HFFc6 (cell line): ENCODE results near the gene DYNC2I2. TPM values are rescaled to one million over a fixed set of nuclear protein-coding genes. Genes with fewer than 3 reads are reported as not detected.

Experiments used
- DNase-seq: peaks from one replicate; pipeline ENCODE4 v3.0.0-alpha.2; 2018
- H3K27ac Mint-ChIP-seq: 2 replicates; pipeline ENCODE4 v1.8.0; 2020; ENCODE audit warnings: mild to moderate bottlenecking, mixed read lengths
- H3K27me3 Mint-ChIP-seq: 2 replicates; pipeline ENCODE4 v1.8.0; 2021; ENCODE audit warnings: mild to moderate bottlenecking, moderate library complexity, mixed read lengths; ENCODE audit not compliant: insufficient read depth
- H3K36me3 Mint-ChIP-seq: 2 replicates; pipeline ENCODE4 v1.8.0; 2021; ENCODE audit warnings: low read depth, mixed read lengths
- H3K4me1 Mint-ChIP-seq: 2 replicates; pipeline ENCODE4 v1.8.0; 2020; ENCODE audit warnings: low read depth, mixed read lengths
- H3K4me3 Mint-ChIP-seq: 2 replicates; pipeline ENCODE4 v1.8.0; 2020; ENCODE audit warnings: mild to moderate bottlenecking, moderate library complexity, mixed read lengths
- H3K9me3 Mint-ChIP-seq: 2 replicates; pipeline ENCODE4 v1.8.0; 2020; ENCODE audit warnings: mild to moderate bottlenecking, mixed read lengths
- long read RNA-seq: library from polyadenylated mRNA; unstranded; transcript quantifications from one replicate; pipeline ENCODE4 v2.0.0, GENCODE V29; 2019
- total RNA-seq, 6 experiments: library from RNA; stranded (reverse); fragmentation: NEBNext Ultra II Directional; extraction: Animal tissue kit (Norgen Biotek cat#: 25700); gene quantifications; 2 replicates in 1 of 6; 3 replicates in 5 of 6; pipeline ENCODE4 v1.2.3, GENCODE V29; 2021
- TF ChIP-seq, protein P1 (sequence below): fragments of 200-600 bp; sonication (generic); IDR thresholded peaks from 2 replicates; pipeline ENCODE4 v1.5.0; 2021; ENCODE audit warnings: antibody characterized with exemption, mild to moderate bottlenecking

DYNC2I2 gene
- 10 to 100 TPM; 34.5 to 51.7 (median 49.9) TPM for total RNA-seq
- long read RNA-seq, transcript WDR34-201 (9 exons, 1,755 nt): major isoform, 88 of 118 reads
- long read RNA-seq, partial matches to known transcripts: 10 of 118 reads
- long read RNA-seq, other reads (novel, unspliced or antisense): 20 of 118 reads

DNA sequence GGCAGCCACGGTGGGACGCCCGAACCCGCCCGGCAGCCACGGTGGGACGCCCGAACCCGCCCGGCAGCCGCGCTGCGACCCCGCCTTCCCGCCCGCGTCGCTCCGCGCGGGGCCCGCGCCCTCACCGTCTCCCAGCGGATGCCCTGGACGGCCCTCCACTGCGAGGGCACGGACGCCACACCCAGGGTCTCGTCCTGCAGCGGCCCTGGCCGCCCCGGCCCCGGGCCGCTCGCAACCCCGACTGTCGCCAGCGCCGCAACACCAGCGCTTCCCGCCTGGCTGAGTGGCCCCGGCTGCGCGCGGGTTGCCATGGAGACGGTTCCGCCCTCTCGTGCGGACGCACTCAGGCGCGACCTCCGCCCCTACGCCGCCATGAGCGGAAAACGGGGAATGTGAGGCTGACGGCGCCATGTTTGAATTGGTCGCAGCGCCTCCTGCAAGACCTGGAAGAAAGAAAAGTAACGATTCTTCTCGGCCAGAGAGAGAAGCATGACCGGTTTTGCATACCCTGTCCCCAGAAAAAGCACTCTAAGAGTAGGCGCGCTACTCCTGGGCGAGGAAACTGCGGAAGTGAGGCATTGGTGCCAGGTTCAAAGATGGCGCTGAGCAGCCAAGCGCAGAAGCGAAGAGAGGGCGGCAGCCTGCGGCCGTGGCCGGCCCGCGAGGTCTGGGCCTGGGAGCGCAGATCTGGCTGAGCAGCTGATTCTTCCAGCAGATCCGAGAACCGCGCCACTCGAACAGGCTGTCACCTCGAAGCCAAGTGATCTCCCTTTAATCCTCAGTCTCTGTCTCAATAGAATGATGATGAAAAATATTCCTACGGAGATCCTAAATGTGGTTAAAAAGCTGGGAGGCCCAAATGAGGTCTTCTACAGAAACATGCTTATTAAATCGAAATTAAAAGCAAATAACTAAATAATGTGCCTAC, at the start of gene DYNC2I2:
Gene DYNC2I2 (minus strand): TSS at position 432 of the 928 bp plus-strand sequence. CDS start 121 bp downstream, at position 311.
- Mint-ChIP-seq H3K4me3 (peak within 1 kb of the TSS; percentile 93), H3K36me3 (0 out of 2 replicates have a peak, but pooled peaks cover 4% of the 10 kb centered on the region), H3K27me3 (no peaks in the 10 kb centered on the region), H3K9me3 (no peaks in the 10 kb centered on the region), H3K4me1 (peaks cover 16% of the 10 kb centered on the region), H3K27ac (peak within 1 kb of the TSS; percentile 100)
- peak; percentile 89 for DNase-seq
- TF ChIP-seq, protein P1, sequence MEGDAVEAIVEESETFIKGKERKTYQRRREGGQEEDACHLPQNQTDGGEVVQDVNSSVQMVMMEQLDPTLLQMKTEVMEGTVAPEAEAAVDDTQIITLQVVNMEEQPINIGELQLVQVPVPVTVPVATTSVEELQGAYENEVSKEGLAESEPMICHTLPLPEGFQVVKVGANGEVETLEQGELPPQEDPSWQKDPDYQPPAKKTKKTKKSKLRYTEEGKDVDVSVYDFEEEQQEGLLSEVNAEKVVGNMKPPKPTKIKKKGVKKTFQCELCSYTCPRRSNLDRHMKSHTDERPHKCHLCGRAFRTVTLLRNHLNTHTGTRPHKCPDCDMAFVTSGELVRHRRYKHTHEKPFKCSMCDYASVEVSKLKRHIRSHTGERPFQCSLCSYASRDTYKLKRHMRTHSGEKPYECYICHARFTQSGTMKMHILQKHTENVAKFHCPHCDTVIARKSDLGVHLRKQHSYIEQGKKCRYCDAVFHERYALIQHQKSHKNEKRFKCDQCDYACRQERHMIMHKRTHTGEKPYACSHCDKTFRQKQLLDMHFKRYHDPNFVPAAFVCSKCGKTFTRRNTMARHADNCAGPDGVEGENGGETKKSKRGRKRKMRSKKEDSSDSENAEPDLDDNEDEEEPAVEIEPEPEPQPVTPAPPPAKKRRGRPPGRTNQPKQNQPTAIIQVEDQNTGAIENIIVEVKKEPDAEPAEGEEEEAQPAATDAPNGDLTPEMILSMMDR: peak; percentile 23; the same call in 1 of the 2 replicates

DNA sequence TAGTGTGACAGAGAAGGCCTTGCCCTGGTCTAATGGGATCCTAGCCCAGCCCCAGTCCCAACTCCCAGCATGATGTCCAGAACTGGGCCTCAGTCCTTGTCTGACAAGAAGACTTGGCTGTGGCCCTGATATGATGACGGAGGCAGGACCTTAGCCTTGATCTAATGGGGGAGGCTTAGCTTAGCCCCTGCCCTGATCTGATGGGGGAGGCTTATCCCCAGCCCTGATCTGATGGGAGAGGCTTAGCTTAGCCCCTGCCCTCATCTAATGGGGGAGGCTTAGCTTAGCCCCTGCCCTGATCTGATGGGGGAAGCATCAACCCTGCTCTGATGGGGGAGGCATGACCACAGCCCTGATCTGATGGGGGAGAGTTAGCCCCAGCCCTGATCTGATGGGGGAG, 49.4 kb upstream of the DYNC2I2 start:
- no peak for DNase-seq
- H3K4me3 Mint-ChIP-seq: no peak overlapping the region
- no peaks in the 10 kb centered on the region for H3K9me3 Mint-ChIP-seq
- TF ChIP-seq, protein P1: no peak
- H3K27ac Mint-ChIP-seq: no peak overlapping the region
- no peaks in the 10 kb centered on the region for H3K36me3 Mint-ChIP-seq
- peaks cover 1% of the 10 kb centered on the region; the same call in 1 of the 2 replicates for H3K27me3 Mint-ChIP-seq
- H3K4me1 Mint-ChIP-seq: no peaks in the 10 kb centered on the region

DNA sequence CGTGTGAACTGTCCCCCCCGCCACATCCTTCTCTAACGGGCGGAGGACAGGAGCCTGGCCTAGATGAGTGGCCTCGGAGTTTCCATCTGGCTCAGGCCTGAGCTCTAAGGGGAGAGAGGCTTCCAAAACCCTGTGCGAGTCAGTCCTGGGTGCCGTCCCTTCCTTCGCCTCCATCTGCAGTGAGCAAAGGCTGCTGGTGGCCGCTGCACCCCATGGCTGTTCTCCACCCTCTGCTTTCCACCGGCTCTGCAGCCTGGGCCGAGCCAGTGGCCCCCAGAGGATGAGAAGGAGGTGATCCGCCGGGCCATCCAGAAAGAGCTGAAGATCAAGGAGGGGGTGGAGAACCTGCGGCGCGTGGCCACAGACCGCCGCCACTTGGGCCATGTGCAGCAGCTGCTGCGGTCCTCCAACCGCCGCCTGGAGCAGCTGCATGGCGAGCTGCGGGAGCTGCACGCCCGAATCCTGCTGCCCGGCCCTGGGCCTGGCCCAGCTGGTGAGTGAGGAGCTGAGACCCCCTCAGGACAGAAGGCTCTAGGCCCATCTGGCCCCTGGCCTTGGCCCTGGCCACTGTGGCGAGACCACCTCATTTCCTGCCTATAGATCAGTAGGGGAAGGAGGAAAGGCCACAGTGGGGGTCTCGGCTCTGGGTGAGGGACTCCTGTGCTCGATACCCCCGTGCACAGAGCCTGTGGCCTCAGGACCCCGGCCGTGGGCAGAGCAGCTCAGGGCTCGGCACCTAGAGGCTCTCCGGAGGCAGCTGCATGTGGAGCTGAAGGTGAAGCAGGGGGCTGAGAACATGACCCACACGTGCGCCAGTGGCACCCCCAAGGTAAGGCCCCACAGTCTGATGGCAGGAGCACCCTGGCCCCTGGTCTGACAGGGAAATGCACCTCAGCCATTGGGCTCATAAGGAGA, 48.7 kb upstream of the DYNC2I2 start:
- Mint-ChIP-seq H3K4me1 (no peaks in the 10 kb centered on the region), H3K36me3 (no peaks in the 10 kb centered on the region), H3K27me3 (peaks cover 1% of the 10 kb centered on the region; the same call in 1 of the 2 replicates), H3K27ac (no peak overlapping the region), H3K4me3 (no peak overlapping the region), H3K9me3 (no peaks in the 10 kb centered on the region)
- TF ChIP-seq, protein P1: no peak
- no peak for DNase-seq

DNA sequence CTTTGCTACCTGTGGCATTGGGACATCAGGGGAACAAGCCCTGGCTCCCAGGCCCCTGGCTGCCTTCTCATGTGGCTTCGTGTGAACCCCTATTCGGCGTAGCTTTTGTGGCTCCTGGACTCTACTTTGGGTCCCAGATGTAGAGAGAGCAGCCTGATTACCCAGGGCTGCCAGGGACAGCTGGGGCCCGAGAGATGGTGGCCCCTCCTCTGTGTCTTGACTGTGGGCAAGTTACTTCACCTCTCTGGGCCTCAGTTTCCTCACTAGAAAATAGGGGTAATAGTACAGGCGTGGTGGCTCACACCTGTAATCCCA, 47.7 kb upstream of the DYNC2I2 start:
- TF ChIP-seq, protein P1: no peak
- DNase-seq: no peak
- H3K4me3 Mint-ChIP-seq: no peak overlapping the region

More for the DNA sequence above, 47.7 kb upstream of the DYNC2I2 start:
- Mint-ChIP-seq H3K27me3 (peaks cover 1% of the 10 kb centered on the region; the same call in 1 of the 2 replicates), H3K36me3 (no peaks in the 10 kb centered on the region), H3K4me1 (no peaks in the 10 kb centered on the region), H3K27ac (no peak overlapping the region), H3K9me3 (no peaks in the 10 kb centered on the region)
